ENCODE data around the gene ALX3.

DNA sequence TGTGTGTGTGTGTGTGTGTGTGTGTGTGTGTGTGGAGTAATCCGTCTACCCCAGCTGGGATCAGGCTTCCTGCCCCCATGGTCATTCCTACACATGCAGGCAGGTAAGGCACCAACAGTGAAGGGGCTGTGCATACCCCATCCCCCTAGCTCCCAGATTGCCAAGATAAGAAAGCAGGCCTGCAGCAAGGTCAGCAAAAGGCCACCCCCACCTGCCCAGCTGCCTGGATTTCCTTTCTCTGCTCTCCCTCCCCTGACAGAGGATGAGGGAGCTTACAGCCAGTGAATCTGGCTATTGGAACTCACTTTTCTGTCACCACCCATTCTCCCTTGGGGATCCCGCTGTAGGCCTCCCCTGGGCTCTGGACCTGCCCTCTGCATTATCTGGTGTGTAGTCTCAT lies 7.9 kb downstream of the ALX3 start:
- TF ChIP-seq, protein P1, sequence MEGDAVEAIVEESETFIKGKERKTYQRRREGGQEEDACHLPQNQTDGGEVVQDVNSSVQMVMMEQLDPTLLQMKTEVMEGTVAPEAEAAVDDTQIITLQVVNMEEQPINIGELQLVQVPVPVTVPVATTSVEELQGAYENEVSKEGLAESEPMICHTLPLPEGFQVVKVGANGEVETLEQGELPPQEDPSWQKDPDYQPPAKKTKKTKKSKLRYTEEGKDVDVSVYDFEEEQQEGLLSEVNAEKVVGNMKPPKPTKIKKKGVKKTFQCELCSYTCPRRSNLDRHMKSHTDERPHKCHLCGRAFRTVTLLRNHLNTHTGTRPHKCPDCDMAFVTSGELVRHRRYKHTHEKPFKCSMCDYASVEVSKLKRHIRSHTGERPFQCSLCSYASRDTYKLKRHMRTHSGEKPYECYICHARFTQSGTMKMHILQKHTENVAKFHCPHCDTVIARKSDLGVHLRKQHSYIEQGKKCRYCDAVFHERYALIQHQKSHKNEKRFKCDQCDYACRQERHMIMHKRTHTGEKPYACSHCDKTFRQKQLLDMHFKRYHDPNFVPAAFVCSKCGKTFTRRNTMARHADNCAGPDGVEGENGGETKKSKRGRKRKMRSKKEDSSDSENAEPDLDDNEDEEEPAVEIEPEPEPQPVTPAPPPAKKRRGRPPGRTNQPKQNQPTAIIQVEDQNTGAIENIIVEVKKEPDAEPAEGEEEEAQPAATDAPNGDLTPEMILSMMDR (IDR thresholded peaks at IDR 0.05): no peak
- no peak for TF ChIP-seq POLR2A (IDR thresholded peaks at IDR 0.05)
